Measurements from ENCODE around the gene EIPR1. TPM values are rescaled to one million over a fixed set of nuclear protein-coding genes. Genes with fewer than 3 reads are reported as not detected.
A peak's percentile ranks its signal among the peaks of the same experiment; 100 is the strongest.

Gene EIPR1
- total and polyA plus RNA-seq, 2 of the 13 experiments (the other 11 are each of a cell fraction or from before 2014, with no cell fraction given) = 70.0 to 96.3 TPM

DNA sequence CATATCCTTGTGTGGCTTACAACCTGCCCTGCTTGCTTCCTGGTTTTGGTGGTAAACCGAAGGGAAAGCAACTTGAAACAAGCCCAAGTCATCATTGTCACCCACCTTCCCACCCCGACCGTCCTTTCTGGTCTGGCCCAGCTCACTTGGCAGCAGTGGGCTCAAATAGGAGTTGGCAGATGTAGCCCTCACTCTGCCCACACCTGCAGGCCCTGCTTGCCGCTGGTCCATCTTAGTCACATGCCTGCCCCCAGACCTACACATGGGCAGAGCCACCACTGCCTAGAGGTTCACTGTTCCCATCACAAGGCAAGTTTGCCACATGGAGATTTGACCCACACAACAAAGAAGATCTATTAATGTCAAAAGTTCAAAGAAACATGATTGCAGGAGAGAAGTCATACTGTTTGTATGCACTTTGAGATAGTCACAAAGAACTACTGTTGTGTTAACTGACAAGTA is 9.3 kb downstream of the EIPR1 start (continued):
- TF ChIP-seq GTF3A (CRISPR knock-in tag; conservative IDR thresholded peaks at IDR 0.05) (no peak), KDM5B (CRISPR knock-in tag; IDR thresholded peaks at IDR 0.05; ENCODE audit: borderline replicate concordance) (peak; percentile 87; the same call in 1 of the 2 replicates), ZNF136 (CRISPR knock-in tag; IDR thresholded peaks at IDR 0.05; ENCODE audit: low read depth) (0 out of 2 replicates have a peak, but pooled peaks have one; percentile 50), FOXP1 (IDR thresholded peaks at IDR 0.05) (no peak), FOXP1 (CRISPR knock-in tag; IDR thresholded peaks at IDR 0.05) (peak; percentile 6; the same call in 1 of the 2 replicates), ZNF749 (CRISPR knock-in tag; IDR thresholded peaks at IDR 0.05; ENCODE audit: borderline replicate concordance) (0 out of 2 replicates have a peak, but pooled peaks have one; percentile 46), ARID5B (CRISPR knock-in tag; IDR thresholded peaks at IDR 0.05) (peak; percentile 53), SUZ12 (IDR thresholded peaks at IDR 0.05; ENCODE audit: low read depth, low read length) (no peak), SSRP1 (CRISPR knock-in tag; IDR thresholded peaks at IDR 0.05) (0 out of 2 replicates have a peak, but pooled peaks have one; percentile 36), HNF4A (CRISPR knock-in tag; IDR thresholded peaks at IDR 0.05) (0 out of 2 replicates have a peak, but pooled peaks have one; percentile 30), PAF1 (CRISPR knock-in tag; IDR thresholded peaks at IDR 0.05) (no peak), HMG20B (CRISPR knock-in tag; conservative IDR thresholded peaks at IDR 0.05) (peak; percentile 31; the same call in 1 of the 2 replicates), TFDP2 (CRISPR knock-in tag; IDR thresholded peaks at IDR 0.05) (peak; percentile 57; the same call in 1 of the 2 replicates), ZNF605 (CRISPR knock-in tag; IDR thresholded peaks at IDR 0.05) (peak; percentile 69; the same call in 1 of the 2 replicates), NFKBIZ (CRISPR knock-in tag; IDR thresholded peaks at IDR 0.05) (0 out of 2 replicates have a peak, but pooled peaks have one; percentile 25)
- TF ChIP-seq, protein P1, sequence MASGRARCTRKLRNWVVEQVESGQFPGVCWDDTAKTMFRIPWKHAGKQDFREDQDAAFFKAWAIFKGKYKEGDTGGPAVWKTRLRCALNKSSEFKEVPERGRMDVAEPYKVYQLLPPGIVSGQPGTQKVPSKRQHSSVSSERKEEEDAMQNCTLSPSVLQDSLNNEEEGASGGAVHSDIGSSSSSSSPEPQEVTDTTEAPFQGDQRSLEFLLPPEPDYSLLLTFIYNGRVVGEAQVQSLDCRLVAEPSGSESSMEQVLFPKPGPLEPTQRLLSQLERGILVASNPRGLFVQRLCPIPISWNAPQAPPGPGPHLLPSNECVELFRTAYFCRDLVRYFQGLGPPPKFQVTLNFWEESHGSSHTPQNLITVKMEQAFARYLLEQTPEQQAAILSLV (CRISPR knock-in tag; IDR thresholded peaks at IDR 0.05; ENCODE audit: borderline replicate concordance) = peak; percentile 60; the same call in 1 of the 2 replicates
- TF ChIP-seq, protein P2, sequence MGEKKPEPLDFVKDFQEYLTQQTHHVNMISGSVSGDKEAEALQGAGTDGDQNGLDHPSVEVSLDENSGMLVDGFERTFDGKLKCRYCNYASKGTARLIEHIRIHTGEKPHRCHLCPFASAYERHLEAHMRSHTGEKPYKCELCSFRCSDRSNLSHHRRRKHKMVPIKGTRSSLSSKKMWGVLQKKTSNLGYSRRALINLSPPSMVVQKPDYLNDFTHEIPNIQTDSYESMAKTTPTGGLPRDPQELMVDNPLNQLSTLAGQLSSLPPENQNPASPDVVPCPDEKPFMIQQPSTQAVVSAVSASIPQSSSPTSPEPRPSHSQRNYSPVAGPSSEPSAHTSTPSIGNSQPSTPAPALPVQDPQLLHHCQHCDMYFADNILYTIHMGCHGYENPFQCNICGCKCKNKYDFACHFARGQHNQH (CRISPR knock-in tag; IDR thresholded peaks at IDR 0.05) = no peak
- TF ChIP-seq, protein P3, sequence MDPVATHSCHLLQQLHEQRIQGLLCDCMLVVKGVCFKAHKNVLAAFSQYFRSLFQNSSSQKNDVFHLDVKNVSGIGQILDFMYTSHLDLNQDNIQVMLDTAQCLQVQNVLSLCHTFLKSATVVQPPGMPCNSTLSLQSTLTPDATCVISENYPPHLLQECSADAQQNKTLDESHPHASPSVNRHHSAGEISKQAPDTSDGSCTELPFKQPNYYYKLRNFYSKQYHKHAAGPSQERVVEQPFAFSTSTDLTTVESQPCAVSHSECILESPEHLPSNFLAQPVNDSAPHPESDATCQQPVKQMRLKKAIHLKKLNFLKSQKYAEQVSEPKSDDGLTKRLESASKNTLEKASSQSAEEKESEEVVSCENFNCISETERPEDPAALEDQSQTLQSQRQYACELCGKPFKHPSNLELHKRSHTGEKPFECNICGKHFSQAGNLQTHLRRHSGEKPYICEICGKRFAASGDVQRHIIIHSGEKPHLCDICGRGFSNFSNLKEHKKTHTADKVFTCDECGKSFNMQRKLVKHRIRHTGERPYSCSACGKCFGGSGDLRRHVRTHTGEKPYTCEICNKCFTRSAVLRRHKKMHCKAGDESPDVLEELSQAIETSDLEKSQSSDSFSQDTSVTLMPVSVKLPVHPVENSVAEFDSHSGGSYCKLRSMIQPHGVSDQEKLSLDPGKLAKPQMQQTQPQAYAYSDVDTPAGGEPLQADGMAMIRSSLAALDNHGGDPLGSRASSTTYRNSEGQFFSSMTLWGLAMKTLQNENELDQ (CRISPR knock-in tag; IDR thresholded peaks at IDR 0.05; ENCODE audit: borderline replicate concordance) = 0 out of 2 replicates have a peak, but pooled peaks have one; percentile 35
- TF ChIP-seq, protein P4, sequence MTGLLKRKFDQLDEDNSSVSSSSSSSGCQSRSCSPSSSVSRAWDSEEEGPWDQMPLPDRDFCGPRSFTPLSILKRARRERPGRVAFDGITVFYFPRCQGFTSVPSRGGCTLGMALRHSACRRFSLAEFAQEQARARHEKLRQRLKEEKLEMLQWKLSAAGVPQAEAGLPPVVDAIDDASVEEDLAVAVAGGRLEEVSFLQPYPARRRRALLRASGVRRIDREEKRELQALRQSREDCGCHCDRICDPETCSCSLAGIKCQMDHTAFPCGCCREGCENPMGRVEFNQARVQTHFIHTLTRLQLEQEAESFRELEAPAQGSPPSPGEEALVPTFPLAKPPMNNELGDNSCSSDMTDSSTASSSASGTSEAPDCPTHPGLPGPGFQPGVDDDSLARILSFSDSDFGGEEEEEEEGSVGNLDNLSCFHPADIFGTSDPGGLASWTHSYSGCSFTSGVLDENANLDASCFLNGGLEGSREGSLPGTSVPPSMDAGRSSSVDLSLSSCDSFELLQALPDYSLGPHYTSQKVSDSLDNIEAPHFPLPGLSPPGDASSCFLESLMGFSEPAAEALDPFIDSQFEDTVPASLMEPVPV (CRISPR knock-in tag; IDR thresholded peaks at IDR 0.05) = peak; percentile 71

Measured in HepG2 (cell line).